Spleen (tissue), 7 donors: ENCODE results near the gene NAA80.

Experiments used
- CTCF ChIP-seq, 11 experiments: fragments of 200-600 bp in 7 of 11; fragments of 450-650 bp in 4 of 11; sonication (generic) in 4 of 11; IDR thresholded peaks in 8 of 11; conservative IDR thresholded peaks in 3 of 11; 1 replicate in 7 of 11; 2 replicates in 4 of 11; pipeline versions ENCODE4 v1.4.0 to v1.8.0; 2016 to 2021; ENCODE audit warnings: antibody characterized with exemption in 11 of 11, inconsistent platforms in 4 of 11, mild to moderate bottlenecking in 1 of 11
- POLR2A ChIP-seq, 3 donors: fragments of 450-650 bp; IDR thresholded peaks; one replicate each; pipeline ENCODE4 v1.5.1; 2017; ENCODE audit warnings: antibody characterized with exemption in 3 of 3, mild to moderate bottlenecking in 1 of 3
- POLR2AphosphoS5 ChIP-seq, 3 donors: sonication (generic); formaldehyde crosslinking; IDR thresholded peaks; one replicate each; pipeline ENCODE4 v1.5.1; 2017; ENCODE audit warnings: antibody characterized with exemption in 3 of 3
- donor health status: DM: no; HTN: no; CAD: no; lungs with moderate emphysema.
- donor health status: DM: no; HTN: no; CAD: no.
- donor health status: DM: no; HTN: no; CAD: no.

- TF ChIP-seq CTCF (IDR thresholded peaks at IDR 0.05 in 8 of 11, conservative IDR thresholded peaks at IDR 0.05 in 3 of 11) (no peak), POLR2A (IDR thresholded peaks at IDR 0.05) (no peak), POLR2AphosphoS5 (IDR thresholded peaks at IDR 0.05) (no peak)
These were observed 45.8 kb upstream of the NAA80 start for GRCh38 chr3:50345008-50345407.
